HG02852 (cell line): ENCODE measurements around the gene GLB1L2.

Source experiments
- ATAC-seq: cut with Tn5 transposase; IDR thresholded peaks from one replicate; pipeline ENCODE4 v1.9.1; 2021; ENCODE audit warnings: mild to moderate bottlenecking, moderate library complexity; ENCODE audit not compliant: unreplicated experiment

The GLB1L2 gene

DNA sequence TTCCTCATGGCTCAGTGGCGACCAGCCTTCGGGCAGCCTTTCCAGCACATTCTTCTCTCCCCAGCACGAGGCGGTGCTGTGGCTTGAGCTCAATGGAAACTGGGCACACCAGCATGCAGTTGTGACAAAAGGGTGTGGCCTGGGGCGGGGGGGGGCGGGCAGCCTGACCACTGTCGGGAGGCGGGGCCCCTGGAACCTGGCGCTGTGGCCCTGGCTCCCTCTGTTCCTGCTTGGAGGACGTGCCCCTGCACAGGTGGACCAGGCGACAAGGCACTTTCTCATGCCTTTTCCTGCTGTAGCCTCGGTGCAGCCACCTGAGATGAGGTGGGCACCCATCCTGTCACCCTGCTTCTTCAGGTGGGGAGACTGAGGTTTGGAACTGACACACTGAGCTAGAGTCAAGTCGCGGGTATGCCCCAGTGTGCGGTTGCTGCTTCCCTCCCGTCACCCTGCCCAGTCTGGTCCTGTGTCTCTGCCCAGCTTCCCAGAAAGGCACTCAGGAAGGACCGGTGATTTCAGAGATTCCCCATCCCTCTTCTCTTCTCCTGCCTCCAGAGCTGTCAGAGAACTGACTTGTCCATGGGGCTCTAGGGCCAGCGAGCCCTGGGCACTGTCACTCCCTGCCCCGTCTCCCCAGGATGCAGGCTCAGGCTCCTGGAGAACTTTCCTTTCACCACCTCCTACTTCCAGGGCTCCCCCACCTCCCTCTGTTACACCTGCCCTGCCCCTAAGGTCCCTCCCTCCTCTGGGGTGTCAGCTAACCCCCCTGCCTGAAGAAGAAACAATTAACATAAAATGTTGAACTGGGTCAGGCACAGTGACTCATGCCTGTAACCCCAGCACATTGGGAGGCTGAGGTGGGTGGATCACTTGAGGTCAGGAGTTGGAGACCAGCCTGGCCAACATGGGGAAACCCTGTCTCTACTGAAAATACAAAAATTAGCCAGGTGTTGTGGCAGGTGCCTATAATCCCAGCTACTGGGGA, 70.3 kb downstream of the GLB1L2 start:
- no peak for ATAC-seq

DNA sequence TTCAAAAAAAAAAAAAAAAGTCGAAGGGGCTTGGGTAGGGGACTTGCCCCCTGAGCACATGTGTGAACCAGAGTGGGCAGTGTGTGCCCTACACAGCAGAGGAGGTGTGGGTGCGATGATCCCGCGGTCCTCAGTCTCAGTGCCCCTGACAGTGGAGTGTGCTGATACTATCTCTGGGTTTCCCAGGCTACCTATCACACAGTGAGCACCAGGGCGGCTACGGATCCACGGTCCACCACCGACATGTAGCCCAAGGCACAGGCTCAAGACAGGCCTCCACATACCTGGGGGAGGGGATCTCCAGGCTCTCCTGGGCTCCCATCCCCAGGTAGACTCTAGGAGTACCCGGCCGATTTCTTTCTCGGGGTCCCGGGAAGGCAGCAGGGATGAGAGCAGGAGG, 71.1 kb downstream of the GLB1L2 start:
- ATAC-seq: no peak

DNA sequence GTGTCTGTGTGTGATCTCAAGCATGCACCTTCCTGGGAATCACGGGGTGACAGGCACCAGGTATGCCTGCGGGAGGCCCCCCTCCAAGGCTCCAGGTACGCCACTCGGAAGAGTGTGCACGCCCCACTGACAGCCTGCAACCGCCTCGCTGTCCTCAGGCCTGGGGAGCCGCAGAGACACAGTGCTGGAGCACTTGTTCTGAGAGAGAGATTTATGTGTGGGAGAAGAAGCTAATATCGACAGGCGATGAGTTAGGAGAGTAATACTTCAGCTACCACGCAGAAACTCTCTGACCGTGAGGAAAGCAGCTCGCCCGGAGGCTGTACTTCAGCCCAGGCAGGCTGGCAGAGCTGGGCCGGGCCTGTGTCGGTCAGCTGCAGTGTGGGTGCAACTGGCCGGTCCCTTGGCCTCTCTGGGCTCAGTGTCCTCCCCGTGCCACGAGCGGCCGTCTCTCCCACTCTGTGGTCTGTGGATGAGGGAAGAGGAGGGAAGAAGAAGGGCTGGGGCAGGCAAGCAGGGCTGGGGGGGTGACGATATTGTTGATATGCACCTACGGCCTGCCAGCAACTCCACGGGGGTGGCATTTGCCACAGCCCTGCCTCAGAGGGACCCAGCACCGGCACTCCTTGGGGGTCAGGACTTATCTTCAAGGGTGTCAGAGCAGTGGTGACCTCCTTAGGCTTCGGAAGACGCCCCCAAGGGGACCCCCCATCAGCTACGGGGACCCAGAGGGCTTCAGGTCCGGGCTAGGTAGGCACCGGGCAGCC, 73.0 kb downstream of the GLB1L2 start:
- no peak for ATAC-seq

DNA sequence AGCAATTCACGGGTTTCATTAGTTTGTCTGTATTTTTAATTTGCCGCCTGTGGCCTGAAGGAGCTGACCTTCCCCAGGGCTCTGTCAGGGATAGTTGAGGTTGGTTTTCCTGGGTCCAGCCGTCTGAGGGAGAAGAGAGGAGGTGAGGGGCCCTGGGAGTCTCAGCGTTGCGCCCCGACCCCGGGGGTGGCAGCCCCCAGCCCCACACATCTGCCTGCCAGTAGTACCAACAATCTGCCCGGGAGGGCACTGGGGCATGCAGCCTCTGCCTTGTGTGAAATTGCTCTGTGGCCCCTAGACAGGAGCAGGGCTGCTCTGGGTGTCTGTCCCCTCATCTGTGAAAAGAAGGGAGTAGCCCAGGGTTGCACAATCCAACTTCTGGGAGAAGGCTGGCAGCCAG, 73.6 kb downstream of the GLB1L2 start:
- no peak for ATAC-seq

DNA sequence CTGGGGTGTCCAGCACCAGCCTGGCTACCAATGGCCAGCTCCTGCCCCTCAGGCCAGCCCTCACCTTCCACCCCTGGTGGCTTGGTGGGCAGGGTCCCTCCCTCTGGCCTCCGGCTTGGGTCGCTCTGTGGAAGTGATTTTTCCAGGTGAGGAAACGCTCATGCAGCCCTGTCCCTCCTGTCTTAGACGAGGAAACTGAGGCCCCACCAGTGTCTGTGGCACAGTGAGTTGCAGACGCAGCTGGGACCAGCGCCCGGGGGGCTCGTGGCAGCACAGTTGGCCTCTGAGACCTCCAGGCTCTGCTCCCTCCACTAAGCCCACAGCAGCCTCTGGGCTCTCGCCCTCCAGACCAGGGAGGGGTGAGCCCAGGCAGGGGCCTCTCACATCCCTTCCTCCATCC, 74.1 kb downstream of the GLB1L2 start:
- ATAC-seq: no peak

DNA sequence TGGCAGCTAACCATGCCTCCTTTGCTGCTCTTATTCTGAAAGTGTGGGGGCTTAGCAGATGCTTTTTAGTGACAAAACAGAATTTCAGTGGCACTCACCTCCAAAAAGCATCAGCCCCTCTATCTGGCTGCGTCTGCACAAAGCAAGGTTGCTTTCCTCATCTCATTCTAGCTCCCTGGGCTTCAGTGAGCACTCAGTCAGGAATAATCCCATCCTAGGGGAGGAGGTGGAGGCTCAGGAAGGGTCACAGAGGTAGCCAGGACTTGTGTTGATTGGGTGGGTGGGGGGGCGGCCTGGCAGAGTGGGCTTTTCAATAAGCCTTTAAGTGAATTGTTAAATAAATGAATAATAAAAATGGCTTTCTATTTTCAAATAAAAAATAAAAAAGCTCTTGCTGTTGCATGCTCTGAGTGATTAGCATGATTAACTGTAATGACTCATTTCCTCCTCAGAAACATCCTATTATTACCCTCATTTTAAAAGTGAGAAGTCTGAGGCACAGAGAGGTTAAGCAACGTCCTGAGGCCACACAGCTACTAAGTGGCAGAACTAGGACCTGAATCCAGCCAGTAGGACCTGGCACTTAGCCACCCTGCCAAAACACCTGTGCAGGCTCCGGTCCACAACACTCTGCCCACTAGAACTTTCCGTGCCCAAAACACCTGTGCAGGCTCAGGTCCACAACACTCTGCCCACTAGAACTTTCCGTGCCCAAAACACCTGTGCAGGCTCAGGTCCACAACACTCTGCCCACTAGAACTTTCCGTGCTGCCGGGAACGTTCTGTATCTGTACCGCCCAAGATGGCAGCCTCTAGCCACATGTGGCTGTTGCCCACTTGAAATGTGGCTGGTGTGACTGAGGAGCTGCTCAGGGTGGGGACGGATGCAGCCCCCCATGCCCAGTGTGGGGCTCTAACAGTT, 74.7 kb downstream of the GLB1L2 start:
- no peak for ATAC-seq

DNA sequence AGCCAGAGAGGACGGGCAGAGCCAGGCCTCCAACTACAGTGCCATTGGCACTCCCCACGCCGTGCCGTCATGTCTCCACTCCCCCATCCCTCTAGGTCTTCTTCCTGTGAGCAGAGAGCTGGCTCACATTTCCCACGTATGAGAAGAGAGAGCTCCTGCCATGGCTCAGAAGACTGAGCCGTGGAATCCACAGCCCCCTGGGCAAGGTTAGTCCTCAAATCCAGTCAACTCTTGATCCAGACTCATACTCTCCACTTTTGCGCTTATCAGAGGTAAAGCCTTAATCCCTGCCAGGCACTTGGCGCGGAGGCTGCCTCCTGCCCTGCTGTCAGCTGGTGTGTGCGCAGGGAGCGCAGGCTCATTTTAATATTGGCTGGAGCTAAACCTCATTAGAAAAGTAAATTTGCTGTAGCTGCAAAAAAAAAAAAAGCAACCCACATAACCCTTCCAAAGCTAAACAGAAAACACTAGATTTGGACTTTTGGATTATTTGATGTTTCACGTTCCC, 75.6 kb downstream of the GLB1L2 start:
- no peak for ATAC-seq

DNA sequence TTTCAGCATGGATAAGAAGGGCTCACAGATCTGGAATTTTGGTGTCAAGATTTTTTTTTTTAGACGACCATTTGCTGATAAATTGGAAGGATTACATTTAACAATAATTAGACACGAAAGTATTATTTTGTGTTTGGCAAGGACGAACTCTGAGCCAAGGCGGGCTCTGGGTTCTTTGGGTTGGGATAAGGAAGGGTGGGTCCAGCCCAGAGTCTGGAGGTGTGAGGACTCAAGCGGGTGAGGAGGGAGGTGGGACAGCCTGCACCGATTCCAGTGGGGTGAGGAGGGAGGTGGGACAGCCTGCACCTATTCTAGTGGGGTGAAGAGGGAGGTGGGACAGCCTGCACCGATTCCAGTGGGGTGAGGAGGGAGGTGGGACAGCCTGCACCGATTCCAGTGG, 76.1 kb downstream of the GLB1L2 start:
- ATAC-seq: no peak

DNA sequence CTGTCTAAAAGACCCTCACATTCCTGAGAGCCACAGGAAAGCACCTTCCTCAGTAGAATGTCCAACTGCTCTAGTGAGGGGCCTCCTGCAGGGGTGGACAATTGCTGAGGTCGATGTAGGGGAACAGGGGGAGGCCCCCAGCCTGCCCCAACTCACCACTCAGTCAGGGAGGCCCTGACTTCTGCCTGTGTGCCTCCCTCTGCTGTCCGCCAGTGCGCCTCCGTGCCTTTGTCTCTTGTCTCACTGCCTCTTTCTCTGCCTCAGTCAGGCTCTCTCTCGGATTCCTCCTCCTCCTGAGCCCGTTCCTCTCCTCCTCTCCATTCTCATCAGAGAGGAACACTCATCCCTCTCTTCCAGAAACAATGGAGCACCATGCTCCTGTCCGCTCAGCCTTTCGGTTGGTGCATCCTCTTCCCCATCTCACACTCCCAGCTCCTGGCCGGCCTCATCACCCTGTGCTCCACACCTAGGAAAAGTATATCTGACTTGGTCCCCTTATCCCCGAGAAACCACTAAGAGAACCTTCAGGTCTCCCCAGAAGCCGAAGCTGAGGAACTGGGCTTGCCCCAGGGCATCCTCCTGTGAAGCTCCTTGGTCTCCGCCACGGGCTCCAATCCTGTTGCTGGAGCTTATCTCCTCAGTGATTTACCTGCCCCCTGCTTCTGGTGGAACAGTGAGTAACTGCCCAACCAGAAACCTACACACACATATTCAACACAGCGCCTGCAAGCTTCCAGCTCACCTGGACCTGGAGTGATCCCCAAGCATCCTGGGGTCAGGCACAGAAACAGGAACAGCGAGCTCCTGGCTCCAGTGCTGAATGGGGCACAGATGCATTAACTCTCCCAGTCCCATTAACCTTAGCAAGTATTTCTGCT, 78.0 kb downstream of the GLB1L2 start:
- ATAC-seq: no peak

DNA sequence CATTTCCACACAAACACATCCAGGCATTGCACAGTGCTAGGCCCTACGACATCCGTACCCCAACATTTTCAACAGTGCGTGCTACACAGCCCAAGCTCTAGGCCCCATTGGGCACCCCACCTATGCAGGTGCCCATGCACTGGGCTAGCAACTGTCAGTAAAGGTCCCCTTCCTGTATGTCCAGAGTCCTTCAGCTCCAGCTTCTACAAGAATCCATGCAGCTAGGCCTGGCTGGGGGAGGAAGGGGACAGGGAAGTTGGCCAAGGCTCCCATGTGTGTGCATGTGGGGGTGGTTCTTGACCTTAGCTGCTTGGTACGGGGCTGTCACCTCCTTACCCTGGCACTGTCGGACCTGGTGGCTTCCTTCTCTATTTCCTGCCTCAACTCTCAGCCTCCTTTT, 79.0 kb downstream of the GLB1L2 start:
- ATAC-seq: no peak

DNA sequence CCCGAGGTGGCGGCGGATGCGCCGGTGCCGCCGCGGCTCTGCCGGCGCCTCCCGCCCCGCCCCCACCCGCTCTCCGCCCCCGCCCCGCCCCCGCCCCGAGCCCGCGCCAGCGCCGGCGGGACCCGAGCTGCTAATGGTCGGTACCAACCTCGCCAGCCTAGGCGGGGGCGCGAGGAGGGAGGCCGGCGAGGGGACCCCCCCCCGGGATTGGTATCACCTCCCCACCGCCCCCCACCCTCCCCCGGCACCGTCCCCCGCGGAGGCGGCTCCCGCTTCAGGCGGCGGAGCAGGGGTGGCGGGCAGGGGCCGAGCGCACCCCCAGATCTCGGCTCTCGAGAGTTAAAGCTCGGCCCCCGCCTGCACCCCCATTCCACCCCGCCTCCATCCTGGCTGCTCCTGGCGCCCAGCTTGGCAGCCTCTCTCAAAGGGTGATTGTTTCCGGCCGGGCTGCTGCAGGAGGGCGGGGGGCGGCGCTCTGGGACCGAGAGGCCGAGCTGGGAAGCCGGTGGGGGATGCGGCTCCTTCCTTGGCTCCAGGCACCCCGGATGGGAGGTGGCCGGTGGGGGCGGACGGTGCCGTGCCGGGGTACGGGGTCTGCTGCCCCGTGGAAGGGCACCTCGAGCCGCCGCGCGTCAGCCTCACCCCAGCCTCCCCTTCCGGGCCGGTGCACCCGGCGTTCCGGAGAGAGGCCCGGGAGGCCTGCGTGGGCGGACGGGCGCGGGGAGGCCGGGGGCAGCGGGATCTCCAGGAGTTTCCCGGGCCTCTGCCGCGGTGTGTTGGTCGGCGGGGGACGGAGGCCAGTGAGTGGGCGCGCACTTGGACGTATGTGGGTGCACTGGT, 80.6 kb downstream of the GLB1L2 start, which contains the start of gene B3GAT1:
TSS of gene B3GAT1 (minus strand) at position 40 of the 840 bp plus-strand sequence. CDS start 24,583 bp downstream, outside the sequence.
- ATAC-seq: no peak

DNA sequence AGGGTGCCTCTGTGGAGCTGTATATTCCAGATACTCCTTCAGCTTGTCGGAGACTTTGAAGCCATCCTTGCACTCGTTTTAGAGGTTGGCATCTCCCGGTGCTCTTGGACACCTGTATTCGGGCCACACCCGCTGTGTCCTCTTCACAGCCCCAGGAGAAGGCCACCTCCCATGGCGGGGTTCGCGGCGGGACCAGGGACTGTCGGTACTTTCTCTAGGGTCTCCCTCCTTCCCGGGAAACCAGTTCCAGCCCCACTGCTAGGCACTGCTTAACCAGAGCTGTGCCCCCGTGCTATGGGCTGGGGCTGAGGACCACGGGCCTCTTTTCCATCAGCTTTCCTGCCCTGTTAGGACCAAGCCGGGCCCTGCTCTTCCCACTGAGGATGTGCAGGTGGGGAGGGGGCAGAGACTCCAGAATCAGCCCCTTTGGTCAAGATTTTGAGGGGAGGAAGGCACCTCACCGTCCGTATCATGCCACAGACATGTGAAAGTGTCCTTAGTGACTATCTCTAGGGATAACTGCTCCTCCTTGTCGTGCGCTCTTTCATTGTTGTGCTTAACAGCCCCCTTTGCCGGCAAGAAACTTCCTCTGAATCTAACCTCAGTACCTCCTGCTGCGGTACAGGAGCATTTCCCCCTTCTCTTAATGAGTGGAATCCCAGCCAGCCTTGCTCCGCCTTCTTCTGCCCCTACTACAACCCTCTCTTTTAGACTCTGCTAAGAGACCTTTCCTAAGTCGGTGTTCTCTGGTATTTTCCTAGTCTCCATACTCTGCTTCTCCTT, 81.4 kb downstream of the GLB1L2 start:
- ATAC-seq: no peak

DNA sequence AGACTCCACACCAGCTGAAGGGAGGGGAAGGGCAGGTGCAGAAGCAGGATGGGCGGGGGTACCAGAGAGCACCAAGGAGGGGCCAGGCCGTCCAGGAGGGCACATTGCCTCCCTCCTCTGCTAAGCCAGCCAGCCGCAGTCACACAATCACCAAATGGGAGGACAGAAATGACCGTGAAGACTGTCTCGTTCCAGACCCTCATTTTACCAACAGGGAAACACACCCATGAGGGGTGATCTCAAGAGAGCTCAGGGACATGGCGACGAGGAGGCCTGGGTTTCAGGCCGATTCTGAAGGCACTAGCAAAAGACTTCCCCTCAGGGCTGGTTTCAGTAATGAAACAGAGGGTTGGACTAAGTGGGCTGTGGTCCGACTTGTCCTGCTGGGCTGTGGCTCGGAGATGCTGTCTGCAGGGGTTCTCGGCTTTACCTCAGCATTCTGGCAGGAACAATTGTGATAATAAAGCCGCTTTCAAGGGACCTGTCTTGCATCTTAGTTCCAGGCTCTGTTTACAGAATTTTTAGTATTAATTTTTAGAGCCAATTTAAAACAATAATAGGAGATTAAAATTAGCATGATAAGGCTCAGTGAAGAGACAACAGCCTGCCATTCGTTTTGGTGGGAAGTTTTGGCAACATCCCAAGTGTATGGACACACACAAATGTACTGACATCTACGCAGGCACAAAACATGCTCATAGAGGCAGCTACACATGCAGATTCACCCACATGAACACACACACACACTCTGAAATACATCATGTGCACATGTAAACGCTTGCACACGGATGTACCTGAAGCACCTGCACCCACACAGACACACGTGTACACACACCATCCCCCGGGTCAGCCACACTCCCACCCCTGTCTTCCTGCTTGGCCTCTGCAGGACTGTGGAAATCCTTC, 82.3 kb downstream of the GLB1L2 start:
- no peak for ATAC-seq

DNA sequence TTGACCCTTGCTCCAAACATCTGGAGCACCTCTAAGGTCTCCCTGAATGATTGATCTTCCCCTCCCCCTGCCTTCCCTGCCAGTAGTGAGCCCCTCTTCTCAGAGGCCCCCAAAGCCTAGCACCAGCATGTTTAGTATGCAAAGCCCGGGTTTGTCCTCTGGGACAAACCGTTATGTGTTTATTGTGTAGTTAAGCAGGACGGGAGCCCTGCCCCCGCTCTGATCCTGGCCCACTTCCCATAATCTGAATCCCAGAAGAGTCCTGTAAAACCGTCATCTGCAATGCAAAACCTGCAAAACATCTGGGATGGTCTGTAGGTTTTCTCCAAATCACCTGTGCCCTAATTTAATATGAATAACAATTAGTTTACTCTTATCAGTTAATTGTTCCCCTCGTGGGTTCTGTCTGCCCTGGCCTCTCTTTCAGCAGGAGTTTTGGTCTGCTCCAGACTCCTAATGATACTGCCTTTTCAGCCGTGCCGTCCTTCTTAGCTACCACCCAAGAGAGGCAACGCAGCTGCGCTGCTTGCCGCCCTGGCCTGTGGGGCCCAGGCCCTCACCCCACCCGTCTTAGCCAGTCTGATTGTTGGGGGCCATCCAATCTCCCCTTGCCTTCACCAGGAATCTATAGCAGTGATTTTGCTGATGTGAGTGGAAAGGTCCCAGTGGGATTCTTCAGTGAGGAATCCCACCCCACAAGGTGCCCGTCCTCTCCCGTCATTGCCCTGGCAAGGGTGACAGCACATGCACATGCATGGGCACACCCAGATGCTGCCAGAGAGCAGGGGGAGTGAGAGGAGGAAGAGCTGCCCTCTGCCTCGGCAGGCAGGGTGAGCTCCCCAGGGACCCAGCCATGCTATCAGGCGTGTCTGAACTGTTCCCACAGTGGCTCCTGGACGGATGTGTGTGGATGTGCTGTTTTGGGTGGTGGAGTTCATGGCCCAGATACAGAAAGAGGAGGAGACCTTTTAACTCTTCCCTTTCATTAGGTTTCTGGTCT, 83.3 kb downstream of the GLB1L2 start:
- ATAC-seq: no peak

DNA sequence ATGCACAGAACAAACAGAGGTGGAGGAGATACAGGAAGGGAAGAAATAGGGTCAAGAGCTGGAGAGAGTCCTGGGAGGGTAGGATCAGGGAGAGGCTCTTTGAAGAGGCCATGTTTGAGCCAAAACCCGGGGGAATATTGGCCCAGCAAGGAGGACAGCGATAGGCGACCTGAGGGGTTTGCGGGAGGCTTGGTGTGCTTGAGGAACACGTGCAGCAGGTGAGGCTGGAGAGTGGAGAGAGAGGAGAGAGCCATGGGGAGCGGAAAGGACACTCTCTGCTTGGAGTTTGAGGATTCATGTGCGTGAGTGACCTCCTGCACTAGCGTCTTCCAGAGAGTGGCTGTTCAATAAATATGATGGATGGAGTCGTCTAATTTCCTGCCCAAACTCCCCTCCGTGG, 84.9 kb downstream of the GLB1L2 start:
- no peak for ATAC-seq
